GM23248 (cell line): ENCODE data around the gene BRD7.

Experiments
- EZH2 ChIP-seq: fragments of 200-600 bp; sonication (generic); IDR thresholded peaks from 2 replicates; pipeline ENCODE4 v1.6.1; 2018; ENCODE audit warnings: antibody characterized with exemption, mild to moderate bottlenecking; ENCODE audit not compliant: insufficient read depth, poor library complexity, severe bottlenecking
- EZH2phosphoT487 ChIP-seq: fragments of 200-600 bp; sonication (generic); IDR thresholded peaks from 2 replicates; pipeline ENCODE4 v1.6.1; 2018; ENCODE audit warnings: antibody characterized with exemption, moderate library complexity, mild to moderate bottlenecking, low read depth; ENCODE audit not compliant: insufficient read depth

- TF ChIP-seq EZH2phosphoT487 (no peak), EZH2 (no peak)
These were observed 85.7 kb downstream of the BRD7 start for GRCh38 chr16:50282955-50283631.
